Endothelial cell of umbilical vein (primary cell): Measurements from ENCODE around the gene ZNF438. TPM values are rescaled to one million over a fixed set of nuclear protein-coding genes. Genes with fewer than 3 reads are reported as not detected.

Experiments used
- BruUV-seq: library from RNA; stranded (reverse); fragments of 400-500 nt; replicated peaks from 2 replicates; lab custom pipeline; 2021; lab: Mats Ljungman, UMichigan
- CTCF ChIA-PET: fragments of 300-600, 350-600 bp; sonication (Branson Sonifier 250); formaldehyde crosslinking; loops from one replicate; lab custom pipeline; 2021; ENCODE audit warnings: antibody characterized with exemption, inconsistent platforms; lab: Charles Lee
- POLR2A ChIA-PET: fragments of 300-600, 350-600 bp; sonication (Branson Sonifier 250); formaldehyde crosslinking; loops from one replicate; lab custom pipeline; 2021; ENCODE audit warnings: antibody characterized with exemption, inconsistent platforms; lab: Charles Lee
- DNase-seq: peaks from one replicate; pipeline ENCODE4 v3.0.0-alpha.2; 2011; ENCODE audit warnings: low read depth, low spot score
- FAIRE-seq: peaks from 2 replicates; lab custom pipeline; 2011; peaks lifted over from hg19 to GRCh38; lab: Jason Lieb, UNC
- H2AFZ ChIP-seq: 2 replicates; pipeline ENCODE4 v1.6.0; 2012; ENCODE audit warnings: low read depth, low read length, control low read depth, inconsistent platforms
- H3K27ac ChIP-seq: 2 replicates; pipeline ENCODE4 v1.5.1; 2011; ENCODE audit warnings: low read depth, mild to moderate bottlenecking, control low read depth, low read length, moderate library complexity; ENCODE audit not compliant: insufficient read depth
- H3K27me3 ChIP-seq, 2 experiments: 2 replicates each; pipeline versions ENCODE4 v1.6.0 to v1.6.1; 2011; ENCODE audit warnings: low read length in 2 of 2, mixed read lengths in 1 of 2; ENCODE audit not compliant: control insufficient read depth in 2 of 2, insufficient read depth in 2 of 2
- H3K36me3 ChIP-seq, 2 experiments: 2 replicates in 1 of 2; 3 replicates in 1 of 2; pipeline ENCODE4 v1.5.1; 2011; ENCODE audit warnings: low read length in 2 of 2, mild to moderate bottlenecking in 1 of 2, moderate library complexity in 1 of 2; ENCODE audit not compliant: control insufficient read depth in 2 of 2, insufficient read depth in 2 of 2; ENCODE audit errors: extremely low read depth in 1 of 2
- H3K4me1 ChIP-seq: 3 replicates; pipeline ENCODE4 v1.5.1; 2011; ENCODE audit warnings: mild to moderate bottlenecking, low read length; ENCODE audit not compliant: control insufficient read depth, insufficient read depth; ENCODE audit errors: extremely low read depth
- H3K4me2 ChIP-seq: 2 replicates; pipeline ENCODE4 v1.6.1; 2011; ENCODE audit warnings: low read length, control low read depth, mixed read lengths; ENCODE audit not compliant: insufficient read depth
- H3K4me3 ChIP-seq, 3 experiments: fragments of 200-600 bp in 1 of 3; sonication (generic), shearing (Covaris generic) in 1 of 3; replicated peaks in 1 of 3; 2 replicates each; pipeline ENCODE4 v1.5.1; 2011 to 2016; ENCODE audit warnings: control low read depth in 3 of 3, low read length in 3 of 3, mild to moderate bottlenecking in 2 of 3, inconsistent platforms in 1 of 3, low read depth in 1 of 3, moderate library complexity in 1 of 3; ENCODE audit not compliant: insufficient read depth in 1 of 3
- H3K79me2 ChIP-seq: 2 replicates; pipeline ENCODE4 v1.6.0; 2012; ENCODE audit warnings: low read length, inconsistent platforms; ENCODE audit not compliant: control insufficient read depth, insufficient read depth
- H3K9ac ChIP-seq: replicated peaks from 2 replicates; pipeline ENCODE3; 2011; ENCODE audit warnings: low read length, control low read depth; ENCODE audit not compliant: insufficient read depth; ENCODE audit errors: extremely low read depth
- H3K9me1 ChIP-seq: replicated peaks from 3 replicates; pipeline ENCODE4 v1.6.0; 2011; ENCODE audit warnings: mild to moderate bottlenecking, low read length; ENCODE audit not compliant: control insufficient read depth, insufficient read depth; ENCODE audit errors: extremely low read depth
- H3K9me3 ChIP-seq: replicated peaks from 2 replicates; pipeline ENCODE4 v1.5.1; 2012; ENCODE audit warnings: low read length, inconsistent platforms; ENCODE audit not compliant: control insufficient read depth, insufficient read depth
- H4K20me1 ChIP-seq: replicated peaks from 2 replicates; pipeline ENCODE3; 2011; ENCODE audit warnings: mild to moderate bottlenecking, low read length; ENCODE audit not compliant: control insufficient read depth, insufficient read depth; ENCODE audit errors: extremely low read depth
- EZH2 ChIP-seq: IDR thresholded peaks from 2 replicates; pipeline ENCODE4 v1.6.1; 2012; ENCODE audit warnings: borderline replicate concordance, low read depth, mild to moderate bottlenecking, moderate library complexity, low read length, inconsistent platforms; ENCODE audit not compliant: severe bottlenecking
- FOS ChIP-seq: IDR thresholded peaks from 2 replicates; pipeline ENCODE4 v1.6.1; 2011; ENCODE audit warnings: mild to moderate bottlenecking, low read length, moderate library complexity, borderline replicate concordance; ENCODE audit not compliant: insufficient read depth
- GATA2 ChIP-seq: IDR thresholded peaks from 2 replicates; pipeline ENCODE4 v1.7.0; 2011; ENCODE audit warnings: low read depth, mild to moderate bottlenecking, moderate library complexity, mixed read lengths, low read length; ENCODE audit not compliant: insufficient read length, insufficient read depth
- POLR2A ChIP-seq: IDR thresholded peaks from 2 replicates; pipeline ENCODE4 v1.6.1; 2012; ENCODE audit warnings: low read depth, mild to moderate bottlenecking, control low read depth, low read length
- POLR2AphosphoS5 ChIP-seq: IDR thresholded peaks from 2 replicates; pipeline ENCODE4 v1.6.1; 2012; ENCODE audit warnings: low read depth, mild to moderate bottlenecking, control low read depth, low read length, moderate library complexity; ENCODE audit not compliant: insufficient read depth
- dilution Hi-C: fragments of 300-500 bp; cut with MboI; formaldehyde crosslinking; loops from one replicate; pipeline ENCODE4 v1.15.0; 2019; ENCODE audit warnings: low sequenced_read_pairs; ENCODE audit not compliant: extremely low pct_ligation_motif_present
- intact Hi-C: fragments of 100-400 bp; cut with micrococcal nuclease; formaldehyde crosslinking; loops from one replicate; pipeline ENCODE4 v1.10.0; 2022
- polyA plus RNA-seq, 4 experiments: library from polyadenylated mRNA; depleted of rRNA in 3 of 4; stranded (reverse) in 3 of 4; unstranded in 1 of 4; fragments of >200 nt; gene quantifications; 2 replicates each; pipeline versions ENCODE4 v1.2.1 to v1.2.3, GENCODE V29; 2011 to 2012; ENCODE audit warnings: missing spikeins in 1 of 4
- total RNA-seq: library from RNA; stranded (reverse); gene quantifications from 2 replicates; pipeline ENCODE4 v1.2.3, GENCODE V29; 2021
- TF ChIP-seq, protein P1 (sequence below): IDR thresholded peaks from 2 replicates; pipeline ENCODE4 v1.6.1; 2011; ENCODE audit not compliant: insufficient read depth, insufficient read length
- TF ChIP-seq, protein P2 (sequence below), 2 donors: IDR thresholded peaks; 1 replicate in 1 of 2; 2 replicates in 1 of 2; pipeline ENCODE4 v1.5.1; 2011; ENCODE audit warnings: low read length in 2 of 2, mild to moderate bottlenecking in 2 of 2, moderate library complexity in 2 of 2, control low read depth in 1 of 2, inconsistent platforms in 1 of 2, low read depth in 1 of 2; ENCODE audit not compliant: insufficient read depth in 1 of 2; ENCODE audit errors: extremely low read depth in 1 of 2

Gene ZNF438
- total and polyA plus RNA-seq, 2 donors (not counting 3 experiments of a cell fraction or from before 2014, with no cell fraction given), result 7.2 to 15.1 TPM

DNA sequence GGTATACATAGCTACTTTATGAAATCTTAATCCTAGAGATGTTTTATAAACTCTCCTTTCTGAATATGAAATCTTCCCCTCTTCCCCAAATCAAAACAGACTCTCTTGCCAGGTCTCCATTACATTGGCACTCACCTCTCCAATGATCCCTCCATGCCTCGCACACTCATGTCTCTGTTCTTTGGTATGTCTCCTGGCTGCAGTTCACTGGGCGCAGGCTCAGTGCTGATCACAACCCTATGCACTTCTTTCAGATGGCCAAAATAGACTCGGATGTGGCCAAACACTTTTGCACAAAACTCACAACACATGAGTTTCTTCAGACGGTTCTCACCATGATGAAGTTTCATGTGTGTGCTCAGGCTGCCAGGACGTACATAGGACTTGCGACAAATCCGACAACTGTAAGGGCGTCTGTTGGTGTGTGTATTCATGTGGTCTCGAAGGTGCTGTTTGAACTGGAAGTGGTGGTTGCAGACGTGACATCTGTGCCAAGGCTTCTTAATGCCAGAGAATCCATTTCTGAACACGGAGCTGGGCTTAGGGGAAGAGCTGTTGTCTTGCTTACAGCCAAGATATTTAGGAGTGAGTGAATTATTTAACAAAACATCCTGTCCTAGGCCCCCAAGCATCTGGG lies 183.2 kb downstream of the ZNF438 start:
- dilution Hi-C loops (no loop called here), intact Hi-C loops (no loop called here)
- H3K9ac ChIP-seq, result no peak overlapping the region
- peaks cover 0 to 4% of the 10 kb centered on the region in 2 experiments for H3K36me3 ChIP-seq
- no peak overlapping the region for H3K4me3 ChIP-seq
- no peaks in the 10 kb centered on the region for H3K27me3 ChIP-seq
- CTCF ChIA-PET, result no interaction called here
- no peak overlapping the region for H3K27ac ChIP-seq
- TF ChIP-seq EZH2 (no peak), FOS (no peak), POLR2AphosphoS5 (no peak), GATA2 (no peak), POLR2A (no peak)
- TF ChIP-seq, protein P1, sequence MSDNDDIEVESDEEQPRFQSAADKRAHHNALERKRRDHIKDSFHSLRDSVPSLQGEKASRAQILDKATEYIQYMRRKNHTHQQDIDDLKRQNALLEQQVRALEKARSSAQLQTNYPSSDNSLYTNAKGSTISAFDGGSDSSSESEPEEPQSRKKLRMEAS, result no peak
- TF ChIP-seq, protein P2, sequence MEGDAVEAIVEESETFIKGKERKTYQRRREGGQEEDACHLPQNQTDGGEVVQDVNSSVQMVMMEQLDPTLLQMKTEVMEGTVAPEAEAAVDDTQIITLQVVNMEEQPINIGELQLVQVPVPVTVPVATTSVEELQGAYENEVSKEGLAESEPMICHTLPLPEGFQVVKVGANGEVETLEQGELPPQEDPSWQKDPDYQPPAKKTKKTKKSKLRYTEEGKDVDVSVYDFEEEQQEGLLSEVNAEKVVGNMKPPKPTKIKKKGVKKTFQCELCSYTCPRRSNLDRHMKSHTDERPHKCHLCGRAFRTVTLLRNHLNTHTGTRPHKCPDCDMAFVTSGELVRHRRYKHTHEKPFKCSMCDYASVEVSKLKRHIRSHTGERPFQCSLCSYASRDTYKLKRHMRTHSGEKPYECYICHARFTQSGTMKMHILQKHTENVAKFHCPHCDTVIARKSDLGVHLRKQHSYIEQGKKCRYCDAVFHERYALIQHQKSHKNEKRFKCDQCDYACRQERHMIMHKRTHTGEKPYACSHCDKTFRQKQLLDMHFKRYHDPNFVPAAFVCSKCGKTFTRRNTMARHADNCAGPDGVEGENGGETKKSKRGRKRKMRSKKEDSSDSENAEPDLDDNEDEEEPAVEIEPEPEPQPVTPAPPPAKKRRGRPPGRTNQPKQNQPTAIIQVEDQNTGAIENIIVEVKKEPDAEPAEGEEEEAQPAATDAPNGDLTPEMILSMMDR (IDR thresholded peaks at IDR 0.05; ENCODE audit: extremely low read depth in 1 of 2, insufficient read depth in 1 of 2, low read depth in 1 of 2, low read length in 2 of 2), result no peak
- H3K79me2 ChIP-seq, result no peaks in the 10 kb centered on the region
- H3K4me2 ChIP-seq, result no peak overlapping the region
- no peak overlapping the region for H2AFZ ChIP-seq
- POLR2A ChIA-PET, result no interaction called here
- no peaks in the 10 kb centered on the region for H4K20me1 ChIP-seq
- no TSS peak for BruUV-seq
- H3K9me3 ChIP-seq, result no peaks in the 10 kb centered on the region
- peak; percentile 4 for FAIRE-seq
- no peak for DNase-seq
- no peaks in the 10 kb centered on the region for H3K9me1 ChIP-seq
- H3K4me1 ChIP-seq, result no peaks in the 10 kb centered on the region
